Gastroesophageal sphincter (tissue), 3 donors: ENCODE data around the gene MYLK4.

Experiments
- POLR2A ChIP-seq, 2 donors: fragments of 450-650 bp; IDR thresholded peaks; one replicate each; pipeline ENCODE4 v1.6.1; 2017; ENCODE audit warnings: antibody characterized with exemption in 2 of 2, mild to moderate bottlenecking in 2 of 2, moderate library complexity in 1 of 2
- TF ChIP-seq, protein P1 (sequence below), 4 experiments: fragments of 200-600 bp in 2 of 4; fragments of 450-650 bp in 2 of 4; sonication (generic) in 1 of 4; IDR thresholded peaks; one replicate each; pipeline ENCODE4 v1.5.1; 2017 to 2019; ENCODE audit warnings: antibody characterized with exemption in 4 of 4, mild to moderate bottlenecking in 2 of 4, moderate library complexity in 2 of 4

DNA sequence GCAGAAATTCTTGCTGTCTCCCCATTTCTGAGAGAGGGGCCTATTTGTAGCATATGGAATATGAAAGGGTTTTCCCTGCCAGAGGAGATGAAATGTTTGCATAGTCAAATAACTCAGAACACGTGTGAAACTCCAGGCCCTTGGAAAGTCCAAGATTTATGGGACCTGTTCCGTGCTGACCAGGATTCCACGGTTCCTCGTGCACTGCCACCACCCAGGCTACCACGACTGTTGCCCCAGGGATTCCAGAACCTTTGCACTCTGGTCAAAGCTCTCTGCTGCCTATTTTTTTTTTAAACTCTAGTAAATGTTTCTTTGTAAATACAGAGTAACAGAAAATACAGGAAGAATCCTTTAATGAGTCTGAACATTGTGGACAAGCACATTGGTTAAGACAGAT, 35.0 kb downstream of the MYLK4 start:
- TF ChIP-seq, protein P1, sequence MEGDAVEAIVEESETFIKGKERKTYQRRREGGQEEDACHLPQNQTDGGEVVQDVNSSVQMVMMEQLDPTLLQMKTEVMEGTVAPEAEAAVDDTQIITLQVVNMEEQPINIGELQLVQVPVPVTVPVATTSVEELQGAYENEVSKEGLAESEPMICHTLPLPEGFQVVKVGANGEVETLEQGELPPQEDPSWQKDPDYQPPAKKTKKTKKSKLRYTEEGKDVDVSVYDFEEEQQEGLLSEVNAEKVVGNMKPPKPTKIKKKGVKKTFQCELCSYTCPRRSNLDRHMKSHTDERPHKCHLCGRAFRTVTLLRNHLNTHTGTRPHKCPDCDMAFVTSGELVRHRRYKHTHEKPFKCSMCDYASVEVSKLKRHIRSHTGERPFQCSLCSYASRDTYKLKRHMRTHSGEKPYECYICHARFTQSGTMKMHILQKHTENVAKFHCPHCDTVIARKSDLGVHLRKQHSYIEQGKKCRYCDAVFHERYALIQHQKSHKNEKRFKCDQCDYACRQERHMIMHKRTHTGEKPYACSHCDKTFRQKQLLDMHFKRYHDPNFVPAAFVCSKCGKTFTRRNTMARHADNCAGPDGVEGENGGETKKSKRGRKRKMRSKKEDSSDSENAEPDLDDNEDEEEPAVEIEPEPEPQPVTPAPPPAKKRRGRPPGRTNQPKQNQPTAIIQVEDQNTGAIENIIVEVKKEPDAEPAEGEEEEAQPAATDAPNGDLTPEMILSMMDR (IDR thresholded peaks at IDR 0.05): no peak
- no peak for TF ChIP-seq POLR2A (IDR thresholded peaks at IDR 0.05)
